HG03135 (cell line): Measurements from ENCODE around the gene TRMT61B.

Experiments used
- ATAC-seq: cut with Tn5 transposase; IDR thresholded peaks from one replicate; pipeline ENCODE4 v1.9.1; 2021; ENCODE audit warnings: mild to moderate bottlenecking, moderate library complexity; ENCODE audit not compliant: unreplicated experiment

The TRMT61B gene

GRCh38 chr2:28868611-28869010, 1.5 kb downstream of the TRMT61B start:
- ATAC-seq = no peak

- no peak for ATAC-seq
Observed at GRCh38 chr2:28855977-28856376, 14.1 kb downstream of the TRMT61B start.

GRCh38 chr2:28855193-28855592, 14.9 kb downstream of the TRMT61B start:
- no peak for ATAC-seq

GRCh38 chr2:28842042-28842441, 28.1 kb downstream of the TRMT61B start:
- no peak for ATAC-seq

- no peak for ATAC-seq
Observed at GRCh38 chr2:28838971-28839370, 31.1 kb downstream of the TRMT61B start.

GRCh38 chr2:28835781-28836180, 34.3 kb downstream of the TRMT61B start:
- no peak for ATAC-seq

GRCh38 chr2:28833740-28834470, 36.2 kb downstream of the TRMT61B start:
- ATAC-seq = no peak

- ATAC-seq = no peak
Observed at GRCh38 chr2:28828382-28828781, 41.7 kb downstream of the TRMT61B start.

- no peak for ATAC-seq
Observed at GRCh38 chr2:28824870-28825269, 45.2 kb downstream of the TRMT61B start.

- ATAC-seq = no peak
Observed at GRCh38 chr2:28824207-28824606, 45.9 kb downstream of the TRMT61B start.

GRCh38 chr2:28822036-28822435, 48.1 kb downstream of the TRMT61B start:
- no peak for ATAC-seq

GRCh38 chr2:28821295-28821958, 48.7 kb downstream of the TRMT61B start:
- no peak for ATAC-seq

GRCh38 chr2:28818053-28818452, 52.1 kb downstream of the TRMT61B start:
- ATAC-seq = no peak

GRCh38 chr2:28810384-28811285, 59.5 kb downstream of the TRMT61B start, which contains the start of gene SPDYA:
SPDYA (plus strand) TSS chr2:28810834; CDS start chr2:28816015, 5,181 bp downstream.
- ATAC-seq = peak; percentile 77

GRCh38 chr2:28809927-28810326, 60.2 kb downstream of the TRMT61B start:
- ATAC-seq = no peak

GRCh38 chr2:28802975-28803429, 67.1 kb downstream of the TRMT61B start:
- ATAC-seq = no peak

- no peak for ATAC-seq
Observed at GRCh38 chr2:28801726-28802125, 68.4 kb downstream of the TRMT61B start.
